ENCODE results near the gene FCRL1. TPM values are rescaled to one million over a fixed set of nuclear protein-coding genes. Genes with fewer than 3 reads are reported as not detected.

Gene FCRL1
- polyA plus RNA-seq, 1 of the 3 experiments (the other 2 are of a cell fraction) = not detected

GRCh38 chr1:157842939-157843338 lies 23.0 kb upstream of the FCRL1 start:
- Histone ChIP-seq H2AFZ (ENCODE audit: low read depth) (no peak overlapping the region), H3K36me3 (replicated peaks in 1 of 2; ENCODE audit: control insufficient read depth in 1 of 2, insufficient read depth in 2 of 2, low read length in 1 of 2) (no peaks in the 10 kb centered on the region), H3K9me2 (no peaks in the 10 kb centered on the region), H3K27me3 (ENCODE audit: insufficient read depth) (no peaks in the 10 kb centered on the region), H3K9ac (no peak overlapping the region), H3K4me1 (ENCODE audit: control insufficient read depth in 1 of 2, insufficient read depth in 2 of 2, low read depth in 1 of 2, low read length in 1 of 2) (no peaks in the 10 kb centered on the region), H3F3A (replicated peaks; ENCODE audit: insufficient read depth) (no peaks in the 10 kb centered on the region), H3K9me3 (no peaks in the 10 kb centered on the region), H3K4me2 (no peak overlapping the region), H3K4me3 (ENCODE audit: low read depth in 2 of 2, low read length in 1 of 2) (no peak overlapping the region), H4K20me1 (ENCODE audit: insufficient read depth) (no peaks in the 10 kb centered on the region), H3K79me2 (ENCODE audit: insufficient read depth) (no peaks in the 10 kb centered on the region), H3K27ac (ENCODE audit: low read depth in 2 of 2, low read length in 1 of 2) (no peak overlapping the region)
- TF ChIP-seq USF2 (IDR thresholded peaks at IDR 0.05; ENCODE audit: borderline replicate concordance, low read depth, low read length) (no peak), REST (IDR thresholded peaks at IDR 0.05; ENCODE audit: low read depth, low read length) (no peak), USF1 (IDR thresholded peaks at IDR 0.05; ENCODE audit: borderline replicate concordance, low read depth) (no peak), YY1 (IDR thresholded peaks at IDR 0.05; ENCODE audit: low read depth) (no peak), MEF2A (IDR thresholded peaks at IDR 0.05; ENCODE audit: borderline replicate concordance, low read depth) (no peak), IRF3 (IDR thresholded peaks at IDR 0.05; ENCODE audit: low read depth, low read length) (no peak), TAF1 (IDR thresholded peaks at IDR 0.05; ENCODE audit: borderline replicate concordance, low read depth, low read length) (no peak), EZH2phosphoT487 (IDR thresholded peaks at IDR 0.05; ENCODE audit: borderline replicate concordance, low read depth) (no peak), TEAD4 (IDR thresholded peaks at IDR 0.05; ENCODE audit: borderline replicate concordance, insufficient read depth) (no peak), ELF1 (IDR thresholded peaks at IDR 0.05) (no peak), GABPA (IDR thresholded peaks at IDR 0.05; ENCODE audit: low read depth) (no peak), NFIC (IDR thresholded peaks at IDR 0.05; ENCODE audit: borderline replicate concordance) (no peak), JUND (IDR thresholded peaks at IDR 0.05) (no peak), NRF1 (IDR thresholded peaks at IDR 0.05; ENCODE audit: low read depth, low read length) (no peak), POLR2AphosphoS5 (IDR thresholded peaks at IDR 0.05; ENCODE audit: low read depth, low read length) (no peak), FOXJ3 (CRISPR knock-in tag; IDR thresholded peaks at IDR 0.05) (no peak)
- ChIA-PET POLR2A (no interaction called here), CTCF (no interaction called here)
- DNase-seq = no peak
- WGBS (ENCODE audit: low lambda C conversion rate) = 0% methylated on average over 1 of the region's 1 CpG
